Vagina (tissue), 2 donors: ENCODE measurements around the gene FTCDNL1. TPM values are rescaled to one million over a fixed set of nuclear protein-coding genes. Genes with fewer than 3 reads are reported as not detected.

ENCODE experiments used
- DNase-seq, 2 donors: peaks; one replicate each; pipeline ENCODE4 v3.0.0-alpha.2; 2017; ENCODE audit errors: extremely low spot score in 2 of 2
- H3K27ac ChIP-seq: fragments of 200-600 bp; sonication (generic); one replicate; pipeline ENCODE4 v1.5.1; 2019
- H3K27me3 ChIP-seq: fragments of 200-600 bp; sonication (generic); one replicate; pipeline ENCODE4 v1.5.1; 2019
- H3K36me3 ChIP-seq, 2 donors: fragments of 200-600 bp; sonication (generic); one replicate each; pipeline ENCODE4 v1.5.1; 2017 to 2019
- H3K4me1 ChIP-seq: fragments of 200-600 bp; sonication (generic); one replicate; pipeline ENCODE4 v1.5.1; 2019
- H3K4me3 ChIP-seq, 2 donors: fragments of 200-600 bp; sonication (generic); 1 replicate in 1 of 2; 2 replicates in 1 of 2; pipeline ENCODE4 v1.5.1; 2016 to 2019
- H3K9me3 ChIP-seq: fragments of 200-600 bp; sonication (generic); one replicate; pipeline ENCODE4 v1.5.1; 2019
- POLR2A ChIP-seq, 2 donors: fragments of 450-650 bp; IDR thresholded peaks; one replicate each; pipeline ENCODE4 v1.6.1; 2017; ENCODE audit warnings: antibody characterized with exemption in 2 of 2, mild to moderate bottlenecking in 2 of 2, moderate library complexity in 2 of 2
- POLR2AphosphoS5 ChIP-seq, 2 donors: sonication (generic); formaldehyde crosslinking; IDR thresholded peaks; one replicate each; pipeline ENCODE4 v1.9.0; 2017; ENCODE audit warnings: antibody characterized with exemption in 2 of 2, mild to moderate bottlenecking in 2 of 2, low read depth in 1 of 2; ENCODE audit not compliant: insufficient read depth in 1 of 2
- intact Hi-C: fragments of 100-400 bp; cut with DNase I; formaldehyde crosslinking; loops from one replicate; pipeline ENCODE4 v1.15.1; 2023
- total RNA-seq: library from RNA; depleted of rRNA; stranded (reverse); fragments of >200 nt; gene quantifications from one replicate; pipeline ENCODE4 v1.2.3, GENCODE V29; 2016
- TF ChIP-seq, protein P1 (sequence below), 3 experiments: fragments of 450-650 bp in 2 of 3; fragments of 200-600 bp in 1 of 3; sonication (generic) in 1 of 3; IDR thresholded peaks; one replicate each; pipeline ENCODE4 v1.5.1; 2017 to 2019; ENCODE audit warnings: antibody characterized with exemption in 3 of 3, mild to moderate bottlenecking in 2 of 3, moderate library complexity in 2 of 3

Gene FTCDNL1
- total RNA-seq, 1 donor from 2014 or later = 2.5 TPM

DNA sequence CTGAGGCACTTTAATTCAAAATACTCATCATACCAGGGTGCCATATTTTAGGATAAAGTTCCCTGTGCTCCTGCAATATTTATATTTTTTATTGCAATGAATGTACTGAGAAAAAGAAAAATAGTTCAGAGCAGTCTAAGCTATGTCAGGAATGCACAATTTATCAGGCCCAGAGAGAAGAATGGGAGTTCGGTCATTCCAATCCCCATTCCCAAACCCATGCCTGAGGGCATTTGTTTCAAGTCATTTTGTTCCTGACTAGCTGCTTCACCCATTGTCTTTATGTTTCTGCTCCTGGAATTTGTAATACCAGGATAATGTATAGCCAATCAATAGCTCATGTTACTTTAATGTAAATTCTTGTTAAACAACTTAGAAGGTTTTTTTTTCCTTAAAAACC is 24.4 kb upstream of the FTCDNL1 start:
- intact Hi-C loops = no loop called here
- no peak for DNase-seq
- no peaks in the 10 kb centered on the region for H3K9me3 ChIP-seq
- H3K27me3 ChIP-seq = no peaks in the 10 kb centered on the region
- no peak overlapping the region for H3K27ac ChIP-seq
- no peaks in the 10 kb centered on the region for H3K36me3 ChIP-seq
- no peaks in the 10 kb centered on the region for H3K4me1 ChIP-seq
- no peak overlapping the region for H3K4me3 ChIP-seq
- TF ChIP-seq, protein P1, sequence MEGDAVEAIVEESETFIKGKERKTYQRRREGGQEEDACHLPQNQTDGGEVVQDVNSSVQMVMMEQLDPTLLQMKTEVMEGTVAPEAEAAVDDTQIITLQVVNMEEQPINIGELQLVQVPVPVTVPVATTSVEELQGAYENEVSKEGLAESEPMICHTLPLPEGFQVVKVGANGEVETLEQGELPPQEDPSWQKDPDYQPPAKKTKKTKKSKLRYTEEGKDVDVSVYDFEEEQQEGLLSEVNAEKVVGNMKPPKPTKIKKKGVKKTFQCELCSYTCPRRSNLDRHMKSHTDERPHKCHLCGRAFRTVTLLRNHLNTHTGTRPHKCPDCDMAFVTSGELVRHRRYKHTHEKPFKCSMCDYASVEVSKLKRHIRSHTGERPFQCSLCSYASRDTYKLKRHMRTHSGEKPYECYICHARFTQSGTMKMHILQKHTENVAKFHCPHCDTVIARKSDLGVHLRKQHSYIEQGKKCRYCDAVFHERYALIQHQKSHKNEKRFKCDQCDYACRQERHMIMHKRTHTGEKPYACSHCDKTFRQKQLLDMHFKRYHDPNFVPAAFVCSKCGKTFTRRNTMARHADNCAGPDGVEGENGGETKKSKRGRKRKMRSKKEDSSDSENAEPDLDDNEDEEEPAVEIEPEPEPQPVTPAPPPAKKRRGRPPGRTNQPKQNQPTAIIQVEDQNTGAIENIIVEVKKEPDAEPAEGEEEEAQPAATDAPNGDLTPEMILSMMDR (IDR thresholded peaks at IDR 0.05) = no peak
- TF ChIP-seq POLR2A (IDR thresholded peaks at IDR 0.05) (no peak), POLR2AphosphoS5 (IDR thresholded peaks at IDR 0.05; ENCODE audit: insufficient read depth in 1 of 2, low read depth in 1 of 2) (no peak)

DNA sequence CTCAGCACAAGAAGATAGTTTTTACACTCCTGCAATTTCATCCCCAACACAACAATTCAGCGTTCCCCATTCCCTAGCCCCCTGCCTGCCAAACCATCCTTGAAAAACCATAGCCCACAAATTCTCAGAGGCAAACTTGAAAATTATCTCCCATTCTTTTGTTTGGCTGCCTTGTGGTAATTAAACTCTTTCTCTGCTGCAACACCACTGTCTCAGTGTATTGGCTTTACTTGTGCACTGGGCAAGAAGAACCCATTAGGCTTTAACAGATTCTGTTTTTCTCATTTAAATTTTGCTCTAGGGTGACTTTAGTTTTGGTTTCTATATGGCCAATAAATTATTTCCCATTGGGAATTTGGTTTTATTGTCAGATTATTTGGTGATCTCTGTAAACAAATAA is 23.2 kb upstream of the FTCDNL1 start:
- TF ChIP-seq, protein P1 (IDR thresholded peaks at IDR 0.05) = no peak
- TF ChIP-seq POLR2A (IDR thresholded peaks at IDR 0.05) (no peak), POLR2AphosphoS5 (IDR thresholded peaks at IDR 0.05; ENCODE audit: insufficient read depth in 1 of 2, low read depth in 1 of 2) (no peak)
- intact Hi-C loops = no loop called here
- Histone ChIP-seq H3K4me1 (no peaks in the 10 kb centered on the region), H3K4me3 (no peak overlapping the region), H3K36me3 (no peaks in the 10 kb centered on the region), H3K9me3 (no peaks in the 10 kb centered on the region), H3K27me3 (no peaks in the 10 kb centered on the region), H3K27ac (no peak overlapping the region)
- DNase-seq = no peak

DNA sequence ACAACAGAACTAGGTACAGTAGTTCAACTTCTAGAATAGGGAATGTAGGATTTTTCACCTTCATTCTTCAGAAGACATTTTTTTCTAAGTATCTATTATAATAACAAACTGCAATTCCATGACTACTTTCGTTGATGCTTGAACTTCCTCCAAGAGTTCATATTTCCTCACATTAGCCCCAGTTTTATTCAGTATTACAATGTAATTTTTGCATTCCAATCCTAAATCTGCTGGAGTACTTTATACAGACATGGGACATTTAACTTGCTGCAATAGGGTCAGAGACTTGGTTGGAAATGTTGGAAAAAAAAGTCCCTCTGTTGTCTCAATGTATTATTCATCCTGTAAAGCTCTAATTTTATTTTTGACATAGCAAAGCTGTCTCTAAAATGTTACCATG is 19.6 kb upstream of the FTCDNL1 start:
- no peaks in the 10 kb centered on the region for H3K27me3 ChIP-seq
- TF ChIP-seq POLR2AphosphoS5 (IDR thresholded peaks at IDR 0.05; ENCODE audit: insufficient read depth in 1 of 2, low read depth in 1 of 2) (no peak), POLR2A (IDR thresholded peaks at IDR 0.05) (no peak)
- TF ChIP-seq, protein P1 (IDR thresholded peaks at IDR 0.05) = no peak
- H3K4me1 ChIP-seq = no peaks in the 10 kb centered on the region
- DNase-seq = no peak
- intact Hi-C loops = no loop called here
- H3K36me3 ChIP-seq = no peaks in the 10 kb centered on the region
- H3K9me3 ChIP-seq = no peaks in the 10 kb centered on the region
- no peak overlapping the region for H3K4me3 ChIP-seq
- no peak overlapping the region for H3K27ac ChIP-seq

DNA sequence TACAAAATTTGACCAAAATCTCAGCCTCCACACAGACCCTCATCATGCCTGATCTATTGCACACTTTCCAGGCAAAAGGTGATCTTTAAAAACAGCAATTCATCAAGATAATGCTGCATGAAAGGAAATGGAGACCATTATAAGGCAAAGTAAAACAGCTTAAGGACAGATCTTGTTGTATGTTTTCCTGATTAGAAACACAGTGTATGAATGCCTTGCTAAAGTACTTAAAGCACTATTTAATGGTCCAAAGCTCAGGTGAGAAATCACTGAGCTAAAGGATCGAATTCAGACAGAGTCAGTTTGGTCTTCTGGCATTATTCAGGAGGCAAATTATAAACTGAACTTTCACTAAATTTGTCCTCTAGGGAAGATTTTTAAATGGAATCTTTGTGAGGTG is 18.7 kb upstream of the FTCDNL1 start:
- no peaks in the 10 kb centered on the region for H3K27me3 ChIP-seq

DNA sequence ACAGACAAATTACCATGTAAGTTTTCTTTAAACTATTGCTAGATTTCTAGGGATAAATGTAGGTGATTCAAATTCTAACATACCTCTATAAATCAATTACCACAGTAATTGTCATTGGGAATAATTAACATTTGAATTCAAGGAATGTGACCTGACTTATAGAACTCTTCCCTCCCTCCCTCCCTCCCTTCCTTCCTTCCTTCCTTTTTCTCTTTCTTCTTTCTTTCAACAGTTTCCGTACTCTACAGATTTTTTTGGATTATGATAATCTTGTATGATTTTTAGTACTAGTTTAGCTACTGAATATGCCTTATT is 18.2 kb upstream of the FTCDNL1 start:
- H3K36me3 ChIP-seq = no peaks in the 10 kb centered on the region
- H3K27ac ChIP-seq = no peak overlapping the region
- H3K9me3 ChIP-seq = no peaks in the 10 kb centered on the region
- H3K27me3 ChIP-seq = no peaks in the 10 kb centered on the region
- H3K4me3 ChIP-seq = no peak overlapping the region
- TF ChIP-seq, protein P1 (IDR thresholded peaks at IDR 0.05) = no peak
- TF ChIP-seq POLR2A (IDR thresholded peaks at IDR 0.05) (no peak), POLR2AphosphoS5 (IDR thresholded peaks at IDR 0.05; ENCODE audit: insufficient read depth in 1 of 2, low read depth in 1 of 2) (no peak)
- no peaks in the 10 kb centered on the region for H3K4me1 ChIP-seq
- DNase-seq = no peak
- intact Hi-C loops = no loop called here

More for the DNA sequence above, 18.7 kb upstream of the FTCDNL1 start:
- intact Hi-C loops = no loop called here
- H3K36me3 ChIP-seq = no peaks in the 10 kb centered on the region
- no peak for DNase-seq
- TF ChIP-seq, protein P1 (IDR thresholded peaks at IDR 0.05) = no peak
- TF ChIP-seq POLR2AphosphoS5 (IDR thresholded peaks at IDR 0.05; ENCODE audit: insufficient read depth in 1 of 2, low read depth in 1 of 2) = no peak
- no peak for TF ChIP-seq POLR2A (IDR thresholded peaks at IDR 0.05)
- H3K27ac ChIP-seq = no peak overlapping the region
- no peak overlapping the region for H3K4me3 ChIP-seq
- H3K9me3 ChIP-seq = no peaks in the 10 kb centered on the region
- H3K4me1 ChIP-seq = no peaks in the 10 kb centered on the region
